ENCODE results near the gene LAMTOR5.

DNA sequence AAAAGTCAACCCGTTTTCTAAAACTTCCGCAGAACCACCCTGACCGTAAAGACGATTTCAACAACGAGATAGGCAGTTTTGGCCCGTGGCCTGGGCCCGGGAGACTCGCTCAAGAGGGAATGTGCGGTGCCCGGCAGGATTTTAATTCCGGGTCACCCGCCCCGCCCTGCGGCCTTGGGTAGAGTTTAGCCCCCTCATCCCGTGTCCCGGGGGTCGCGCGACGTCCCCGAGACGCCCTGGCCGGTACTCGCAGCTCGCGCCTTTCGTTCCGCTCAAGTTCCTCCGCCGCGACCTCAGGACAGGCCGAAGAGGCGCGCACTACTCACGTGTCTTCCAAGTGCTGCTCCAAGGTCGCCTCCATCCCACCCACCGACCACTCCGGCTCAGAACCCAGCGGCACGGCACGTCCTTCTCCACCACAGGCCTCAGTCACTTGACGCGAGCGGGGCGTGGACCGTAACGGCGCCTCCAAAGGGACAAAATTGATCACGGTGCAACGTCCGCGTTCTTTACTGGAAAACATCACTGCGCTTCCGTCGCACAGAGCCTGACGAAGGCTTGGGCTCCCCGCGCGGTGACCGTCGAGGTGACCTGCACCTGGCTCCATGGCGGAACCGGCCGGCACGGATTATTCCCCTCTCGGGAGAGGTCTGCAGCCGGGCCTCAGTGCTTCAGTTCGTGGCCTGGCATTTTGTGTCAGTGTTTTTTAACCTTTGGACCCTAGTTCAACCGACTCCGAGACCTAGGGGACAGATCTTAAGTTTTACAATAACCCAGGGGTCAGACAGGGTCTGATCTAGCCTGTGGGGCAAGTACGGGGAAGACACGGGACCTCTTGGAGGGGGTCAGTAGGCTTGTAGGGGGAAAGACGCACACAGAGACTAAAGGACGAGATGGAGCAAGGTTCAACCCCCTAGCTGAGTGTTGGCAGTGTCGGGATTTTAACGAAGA, at the start of gene LAMTOR5:
- TF ChIP-seq, protein P1, sequence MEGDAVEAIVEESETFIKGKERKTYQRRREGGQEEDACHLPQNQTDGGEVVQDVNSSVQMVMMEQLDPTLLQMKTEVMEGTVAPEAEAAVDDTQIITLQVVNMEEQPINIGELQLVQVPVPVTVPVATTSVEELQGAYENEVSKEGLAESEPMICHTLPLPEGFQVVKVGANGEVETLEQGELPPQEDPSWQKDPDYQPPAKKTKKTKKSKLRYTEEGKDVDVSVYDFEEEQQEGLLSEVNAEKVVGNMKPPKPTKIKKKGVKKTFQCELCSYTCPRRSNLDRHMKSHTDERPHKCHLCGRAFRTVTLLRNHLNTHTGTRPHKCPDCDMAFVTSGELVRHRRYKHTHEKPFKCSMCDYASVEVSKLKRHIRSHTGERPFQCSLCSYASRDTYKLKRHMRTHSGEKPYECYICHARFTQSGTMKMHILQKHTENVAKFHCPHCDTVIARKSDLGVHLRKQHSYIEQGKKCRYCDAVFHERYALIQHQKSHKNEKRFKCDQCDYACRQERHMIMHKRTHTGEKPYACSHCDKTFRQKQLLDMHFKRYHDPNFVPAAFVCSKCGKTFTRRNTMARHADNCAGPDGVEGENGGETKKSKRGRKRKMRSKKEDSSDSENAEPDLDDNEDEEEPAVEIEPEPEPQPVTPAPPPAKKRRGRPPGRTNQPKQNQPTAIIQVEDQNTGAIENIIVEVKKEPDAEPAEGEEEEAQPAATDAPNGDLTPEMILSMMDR (IDR thresholded peaks at IDR 0.05; ENCODE audit: low read depth, low read length), result no peak
- no peak for TF ChIP-seq EZH2phosphoT487 (IDR thresholded peaks at IDR 0.05; ENCODE audit: low read depth)
